Measurements from ENCODE around the gene TRIO. TPM values are rescaled to one million over a fixed set of nuclear protein-coding genes. Genes with fewer than 3 reads are reported as not detected.

Gene TRIO
- total RNA-seq, 1 experiment from 2014 or later = 68.4 TPM

- DNase-seq (ENCODE audit: low read depth, low spot score) (no peak), ATAC-seq (no peak)
- Histone ChIP-seq H3K4me1 (ENCODE audit: control insufficient read depth in 1 of 2, insufficient read depth in 2 of 2, low read length in 2 of 2) (peaks cover 0 to 6% of the 10 kb centered on the region in 2 experiments; a peak in 1 of 4 replicates), H2AFZ (ENCODE audit: low read depth, low read length, poor library complexity, severe bottlenecking) (no peak overlapping the region), H4K20me1 (ENCODE audit: insufficient read depth) (no peaks in the 10 kb centered on the region), H3K9ac (ENCODE audit: low read length) (no peak overlapping the region), H3K4me2 (ENCODE audit: low read length) (no peak overlapping the region), H3K9me3 (ENCODE audit: control insufficient read depth in 1 of 2, insufficient read depth in 1 of 2, low read depth in 1 of 2, low read length in 2 of 2) (no peaks in the 10 kb centered on the region), H3K36me3 (ENCODE audit: control insufficient read depth in 1 of 2, insufficient read depth in 2 of 2, low read length in 2 of 2) (peaks cover 6 to 8% of the 10 kb centered on the region in 2 experiments), H3K27ac (ENCODE audit: low read depth, low read length) (no peak overlapping the region), H3K79me2 (ENCODE audit: insufficient read depth, low read length) (no peaks in the 10 kb centered on the region), H3K9me2 (ENCODE audit: insufficient read depth) (no peaks in the 10 kb centered on the region), H3K4me3 (replicated peaks in 1 of 2; ENCODE audit: low read depth in 1 of 2, low read length in 2 of 2) (no peak overlapping the region), H3K27me3 (ENCODE audit: insufficient read depth, low read length) (no peaks in the 10 kb centered on the region)
- no TSS peak for BruUV-seq (replicated peaks)
- no peak for TF ChIP-seq SIN3A (IDR thresholded peaks at IDR 0.05; ENCODE audit: low read depth)
- TF ChIP-seq POLR2A (IDR thresholded peaks at IDR 0.05; ENCODE audit: borderline replicate concordance, extremely low read depth, insufficient read depth, insufficient read length) = no peak
- TF ChIP-seq ZNF274 (IDR thresholded peaks at IDR 0.05; ENCODE audit: low read depth, low read length) = no peak
- no peak for TF ChIP-seq RAD21 (IDR thresholded peaks at IDR 0.05; ENCODE audit: low read depth)
- TF ChIP-seq SP1 (IDR thresholded peaks at IDR 0.05; ENCODE audit: low read depth) = no peak
- TF ChIP-seq JUND (IDR thresholded peaks at IDR 0.05) = no peak
- TF ChIP-seq EGR1 (IDR thresholded peaks at IDR 0.05; ENCODE audit: low read depth) = no peak
- TF ChIP-seq REST (IDR thresholded peaks at IDR 0.05; ENCODE audit: low read depth) = no peak
- TF ChIP-seq, protein P1, sequence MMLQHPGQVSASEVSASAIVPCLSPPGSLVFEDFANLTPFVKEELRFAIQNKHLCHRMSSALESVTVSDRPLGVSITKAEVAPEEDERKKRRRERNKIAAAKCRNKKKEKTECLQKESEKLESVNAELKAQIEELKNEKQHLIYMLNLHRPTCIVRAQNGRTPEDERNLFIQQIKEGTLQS (IDR thresholded peaks at IDR 0.05) = no peak
- TF ChIP-seq FOSL1 (IDR thresholded peaks at IDR 0.05; ENCODE audit: low read depth) = no peak
- TF ChIP-seq YY1 (IDR thresholded peaks at IDR 0.05; ENCODE audit: extremely low read depth, insufficient replicate concordance, low read depth, low read length) = no peak
- TF ChIP-seq POLR2AphosphoS5 (IDR thresholded peaks at IDR 0.05; ENCODE audit: low read depth, low read length) = no peak
- no peak for TF ChIP-seq ELF1 (IDR thresholded peaks at IDR 0.05; ENCODE audit: borderline replicate concordance, low read depth)
- no peak for TF ChIP-seq TCF7L2 (IDR thresholded peaks at IDR 0.05; ENCODE audit: borderline replicate concordance, extremely low read depth, insufficient read depth, insufficient read length)
- no peak for TF ChIP-seq ZFX (IDR thresholded peaks at IDR 0.05)
- TF ChIP-seq CEBPB (IDR thresholded peaks at IDR 0.05; ENCODE audit: low read depth) = no peak
- no peak for TF ChIP-seq CTCF (IDR thresholded peaks at IDR 0.05 in 2 of 3, conservative IDR thresholded peaks at IDR 0.05 in 1 of 3; ENCODE audit: borderline replicate concordance in 1 of 3, insufficient read depth in 1 of 3, low read depth in 2 of 3, low read length in 2 of 3)
- no peak for TF ChIP-seq CBX3 (IDR thresholded peaks at IDR 0.05; ENCODE audit: low read depth)
- CTCF ChIA-PET = no interaction called here
- RAD21 ChIA-PET (ENCODE audit: low non-redundant PET in 1 of 2, low total read pairs in 2 of 2, uncharacterized antibody in 2 of 2, unreplicated experiment in 2 of 2) = no interaction called here
- POLR2A ChIA-PET = no interaction called here
- intact Hi-C loops (cut with micrococcal nuclease) = no loop called here
These were observed 274.9 kb downstream of the TRIO start for GRCh38 chr5:14417792-14418765.

Data from HCT116 (cell line).